HG02588 (cell line): ENCODE data around the gene SLC8B1.

Experiments used
- ATAC-seq: cut with Tn5 transposase; IDR thresholded peaks from one replicate; pipeline ENCODE4 v1.9.1; 2021; ENCODE audit warnings: mild to moderate bottlenecking, moderate library complexity; ENCODE audit not compliant: unreplicated experiment

SLC8B1 gene

DNA sequence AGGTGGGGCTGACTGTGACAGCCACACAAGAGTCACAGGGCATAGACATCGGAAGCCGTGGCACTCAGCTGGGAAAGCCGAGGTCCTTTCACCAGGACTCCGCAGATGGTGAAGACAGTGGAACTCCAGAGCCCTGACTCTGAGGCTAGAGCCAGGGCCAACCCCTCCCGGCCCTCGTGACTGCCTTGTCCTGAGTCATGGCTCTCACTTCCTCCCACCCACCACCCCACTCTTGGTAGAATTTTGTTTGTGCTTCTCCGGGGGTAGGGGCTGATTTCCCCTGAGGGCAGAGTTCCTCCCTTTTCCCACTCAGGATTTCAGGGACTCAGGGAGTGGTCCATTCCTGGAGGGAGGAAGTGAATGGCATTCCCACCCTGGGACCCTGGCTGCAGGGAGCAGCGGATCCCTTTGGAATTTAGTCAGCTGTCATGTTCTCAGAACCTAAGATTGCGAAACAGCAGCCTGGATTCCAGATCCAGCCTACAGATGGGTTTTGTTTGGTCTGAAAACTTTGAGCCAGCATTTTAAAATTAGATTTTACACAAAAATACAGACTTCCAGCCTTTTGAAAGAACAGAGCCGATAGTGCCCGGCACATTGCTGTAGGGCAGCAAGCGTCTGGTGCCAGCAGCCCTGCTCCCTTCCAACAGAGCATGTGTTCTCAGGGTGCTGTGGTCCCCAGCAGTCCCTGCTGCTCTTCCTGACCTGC, 62.9 kb downstream of the SLC8B1 start:
- ATAC-seq, result no peak

DNA sequence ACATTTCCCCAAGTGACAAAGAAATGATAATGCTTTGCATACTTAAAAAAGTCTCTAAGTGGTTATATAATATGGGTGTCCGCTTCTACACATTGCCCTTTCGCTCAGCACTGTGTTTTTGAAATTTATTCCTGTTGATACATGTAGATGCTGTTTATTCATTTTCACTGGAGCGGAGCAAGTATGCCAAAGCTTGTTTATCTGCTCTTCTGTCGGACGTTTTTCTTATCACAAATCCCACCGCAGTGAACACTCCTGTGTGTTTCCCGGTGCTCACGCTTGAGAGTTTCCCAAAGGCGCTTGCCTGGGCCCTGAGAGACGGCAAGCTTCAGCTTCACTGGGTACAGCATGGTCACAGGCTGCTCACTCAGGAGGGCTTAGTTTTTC, 63.5 kb downstream of the SLC8B1 start:
- ATAC-seq, result no peak

DNA sequence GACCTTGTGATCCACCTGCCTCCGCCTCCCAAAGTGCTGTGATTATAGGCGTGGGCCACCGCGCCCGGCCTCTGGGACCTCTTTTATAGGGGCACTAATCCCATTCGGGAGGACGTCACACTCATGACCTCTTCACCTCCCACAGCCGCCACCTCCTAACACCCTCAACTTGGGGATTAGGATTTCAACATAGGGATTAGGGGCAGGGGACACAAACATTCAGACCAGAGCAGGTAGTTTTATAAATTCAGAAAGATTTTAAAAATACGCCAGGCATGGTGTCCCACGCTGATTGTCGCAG, 64.2 kb downstream of the SLC8B1 start:
- no peak for ATAC-seq

DNA sequence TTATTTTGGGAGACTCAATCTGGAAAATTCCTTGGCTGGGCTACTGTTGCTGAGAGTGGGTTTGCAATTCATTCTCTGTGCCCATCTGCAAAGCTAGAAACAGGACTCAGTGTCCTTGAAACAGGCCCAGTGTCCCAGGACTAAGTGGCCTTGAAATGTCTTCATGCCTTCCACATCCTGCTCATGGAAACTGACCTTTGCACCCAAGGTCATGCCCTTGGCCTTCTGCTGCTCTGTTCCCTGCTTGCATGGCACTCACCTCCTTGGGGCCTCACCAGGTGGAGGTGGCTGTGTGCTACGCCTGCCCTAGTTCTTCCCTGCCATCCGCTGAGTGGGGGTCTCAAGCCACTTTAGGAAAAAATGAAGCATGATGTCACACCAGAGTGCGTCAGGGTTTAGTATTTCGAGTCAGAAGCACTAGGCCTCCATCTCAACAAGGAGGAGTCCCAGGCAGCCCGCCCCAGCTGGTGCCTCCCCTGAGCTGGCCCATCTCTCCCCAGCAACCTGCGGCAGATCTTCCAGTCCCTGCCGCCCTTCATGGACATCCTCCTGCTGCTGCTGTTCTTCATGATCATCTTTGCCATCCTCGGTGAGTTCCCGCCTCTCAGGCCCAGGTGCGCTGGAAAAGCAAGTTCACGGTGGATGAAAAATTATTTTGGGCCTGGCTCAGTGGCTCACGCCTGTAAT, 65.5 kb downstream of the SLC8B1 start:
- ATAC-seq, result no peak

DNA sequence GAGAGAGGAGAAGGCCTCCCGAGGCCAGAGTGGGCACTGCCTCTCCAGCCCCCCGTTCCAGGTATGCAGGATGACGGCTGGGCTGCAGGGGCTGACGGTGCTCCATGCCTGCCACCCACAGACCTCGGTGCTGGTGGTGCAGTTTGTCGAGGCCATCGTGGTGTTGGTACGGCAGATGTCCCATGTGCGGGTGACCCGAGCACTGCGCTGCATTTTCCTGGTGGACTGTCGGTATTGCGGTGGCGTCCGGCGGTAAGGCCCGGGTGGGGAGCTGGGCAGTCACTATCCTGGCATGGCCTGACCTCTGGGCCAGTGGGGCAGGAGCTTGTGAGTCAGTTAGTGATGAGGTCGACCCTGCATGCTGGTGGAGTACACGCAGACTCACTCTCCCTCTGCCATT, 66.3 kb downstream of the SLC8B1 start:
- ATAC-seq, result no peak

DNA sequence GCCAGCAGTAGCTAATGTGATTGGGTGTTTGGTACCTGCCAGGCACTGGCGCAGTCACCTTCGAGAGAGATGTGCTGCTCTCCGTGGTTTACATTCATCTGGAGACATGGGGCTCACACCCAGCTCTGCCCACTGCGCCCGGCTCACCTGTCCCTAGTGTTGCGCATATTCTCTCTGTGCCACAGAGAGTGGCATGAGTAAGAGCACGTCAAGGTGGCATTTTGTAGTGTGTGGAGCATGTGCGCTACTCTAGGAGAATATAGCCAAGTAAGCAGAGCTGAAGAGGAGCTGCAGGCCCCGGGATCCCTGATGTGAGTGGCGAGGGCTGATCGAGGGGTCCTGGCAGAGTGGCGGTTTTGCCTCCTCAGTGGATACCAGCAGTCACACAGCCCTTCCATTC, 66.8 kb downstream of the SLC8B1 start:
- ATAC-seq, result no peak

DNA sequence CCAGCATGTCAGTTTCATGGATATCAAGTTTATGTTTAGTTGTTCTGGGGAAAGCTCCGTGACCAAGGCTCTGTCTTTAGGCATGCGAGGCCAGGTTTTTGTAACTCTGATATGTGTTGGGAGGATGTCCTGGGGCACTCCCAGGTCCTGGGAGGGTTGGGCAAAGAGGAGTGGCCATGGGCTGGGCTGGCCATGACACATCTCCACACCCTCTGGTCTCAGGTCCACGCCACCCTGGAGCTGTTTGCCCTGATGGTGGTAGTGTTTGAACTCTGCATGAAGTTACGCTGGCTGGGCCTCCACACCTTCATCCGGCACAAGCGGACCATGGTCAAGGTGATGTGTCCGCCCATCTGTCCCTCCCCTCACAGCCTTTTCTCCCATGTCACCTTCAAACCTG, 67.3 kb downstream of the SLC8B1 start:
- no peak for ATAC-seq

DNA sequence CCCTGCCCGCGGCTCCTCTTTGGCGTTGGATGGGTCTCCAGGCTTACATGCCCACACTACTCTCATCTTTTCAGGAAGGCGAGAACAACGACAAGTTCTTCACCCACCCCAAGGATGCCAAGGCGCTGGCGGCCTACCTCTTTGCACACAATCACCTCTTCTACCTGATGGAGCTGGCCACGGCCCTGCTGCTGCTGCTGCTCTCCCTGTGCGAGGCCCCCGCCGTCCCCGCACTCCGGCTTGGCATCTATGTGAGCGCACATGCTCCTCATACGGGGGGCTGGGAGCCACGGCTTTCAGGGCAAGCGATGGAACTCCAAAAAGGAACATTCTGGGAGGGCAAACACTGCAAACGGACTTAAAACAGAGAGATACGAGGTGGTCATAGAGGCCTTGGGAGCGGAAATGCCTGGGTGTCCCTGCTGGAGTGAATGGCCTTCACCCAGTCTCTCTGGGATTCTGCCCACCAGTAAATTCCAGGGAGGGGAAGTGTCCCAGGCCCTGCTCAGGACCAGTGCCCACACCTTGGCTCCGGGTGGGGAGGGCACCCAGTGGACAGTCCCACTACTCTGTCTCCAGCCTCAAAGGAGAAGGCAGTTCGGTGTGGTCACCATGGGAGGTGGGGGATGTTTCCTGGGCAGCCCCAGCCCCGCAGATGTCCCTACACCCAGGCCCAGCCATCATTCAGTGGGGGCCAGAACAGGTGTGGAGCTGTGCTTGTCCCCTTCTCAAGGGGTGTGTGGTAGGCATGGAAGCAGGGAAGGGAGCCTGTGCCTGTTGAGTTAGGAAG, 68.6 kb downstream of the SLC8B1 start:
- ATAC-seq, result no peak

DNA sequence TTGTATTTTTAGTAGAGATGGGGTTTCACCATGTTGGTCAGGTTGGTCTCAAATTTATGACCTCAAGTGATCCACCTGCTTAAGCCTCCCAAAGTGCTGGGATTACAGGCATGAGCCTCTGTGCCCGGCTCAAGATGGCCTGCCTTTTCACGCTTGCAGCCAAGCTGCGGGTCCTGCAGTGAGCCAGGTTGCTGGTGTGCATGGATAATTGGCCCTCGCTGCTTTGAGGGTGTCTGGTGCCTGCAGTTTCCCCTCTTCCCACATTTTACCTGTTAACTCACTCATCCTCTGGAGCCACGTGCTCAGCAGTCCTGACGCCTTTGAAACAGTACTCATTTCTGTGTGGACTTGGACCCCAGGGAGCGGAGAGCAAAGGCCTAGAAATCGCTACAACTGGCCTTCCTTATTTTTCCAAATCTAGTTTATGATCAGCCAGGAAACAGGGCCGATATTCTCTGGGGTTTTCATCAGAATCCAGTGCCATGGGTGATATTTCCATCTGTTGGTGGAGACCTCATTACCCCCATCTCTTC, 71.4 kb downstream of the SLC8B1 start:
- no peak for ATAC-seq

DNA sequence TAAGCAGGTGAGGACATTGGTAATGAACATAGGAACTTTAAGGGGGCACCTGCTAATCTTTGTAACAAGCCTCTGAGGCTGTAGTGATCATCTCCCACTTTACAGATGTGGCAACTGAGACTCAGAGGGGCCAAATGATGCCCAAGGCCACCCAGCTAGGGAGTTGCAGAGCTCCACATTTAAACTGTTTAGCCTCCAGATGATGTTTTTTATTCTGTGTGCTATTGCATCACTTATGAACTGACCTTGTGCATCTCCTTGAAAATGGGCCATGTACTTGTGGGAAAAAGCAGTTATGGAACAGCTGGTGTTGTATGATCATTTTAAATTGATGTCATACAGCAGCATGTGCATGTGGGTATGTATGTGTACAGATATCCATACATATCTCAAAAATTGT, 72.2 kb downstream of the SLC8B1 start:
- no peak for ATAC-seq

DNA sequence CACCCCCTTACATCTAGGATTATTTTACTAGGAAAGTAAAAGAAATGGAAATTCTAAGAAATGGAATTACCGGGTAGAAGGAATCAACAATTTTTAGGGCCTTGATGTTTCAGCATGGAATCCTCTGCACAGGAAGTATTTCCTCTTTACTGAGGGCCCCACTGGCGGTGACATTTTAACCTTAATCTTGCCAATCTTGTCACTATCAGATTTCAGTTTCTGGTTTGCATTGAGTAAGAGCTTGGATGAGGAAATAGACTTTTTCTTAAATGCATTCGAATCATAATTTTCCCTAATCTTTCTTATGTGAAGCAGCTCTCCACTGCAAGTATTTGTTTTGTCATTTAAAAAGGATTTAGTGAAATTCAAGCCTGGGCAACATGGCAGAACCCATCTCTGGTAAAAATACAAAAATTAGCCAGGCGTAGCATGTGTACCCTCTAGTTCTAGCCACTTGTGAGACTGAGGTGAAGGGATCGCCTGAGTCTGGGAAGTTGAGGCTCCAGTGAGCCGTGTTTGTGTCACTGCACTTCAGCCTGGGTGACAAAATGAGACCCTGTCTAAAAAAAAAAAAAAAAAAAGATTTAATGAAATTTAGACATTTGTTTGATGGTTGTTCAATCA, 73.0 kb downstream of the SLC8B1 start:
- no peak for ATAC-seq

DNA sequence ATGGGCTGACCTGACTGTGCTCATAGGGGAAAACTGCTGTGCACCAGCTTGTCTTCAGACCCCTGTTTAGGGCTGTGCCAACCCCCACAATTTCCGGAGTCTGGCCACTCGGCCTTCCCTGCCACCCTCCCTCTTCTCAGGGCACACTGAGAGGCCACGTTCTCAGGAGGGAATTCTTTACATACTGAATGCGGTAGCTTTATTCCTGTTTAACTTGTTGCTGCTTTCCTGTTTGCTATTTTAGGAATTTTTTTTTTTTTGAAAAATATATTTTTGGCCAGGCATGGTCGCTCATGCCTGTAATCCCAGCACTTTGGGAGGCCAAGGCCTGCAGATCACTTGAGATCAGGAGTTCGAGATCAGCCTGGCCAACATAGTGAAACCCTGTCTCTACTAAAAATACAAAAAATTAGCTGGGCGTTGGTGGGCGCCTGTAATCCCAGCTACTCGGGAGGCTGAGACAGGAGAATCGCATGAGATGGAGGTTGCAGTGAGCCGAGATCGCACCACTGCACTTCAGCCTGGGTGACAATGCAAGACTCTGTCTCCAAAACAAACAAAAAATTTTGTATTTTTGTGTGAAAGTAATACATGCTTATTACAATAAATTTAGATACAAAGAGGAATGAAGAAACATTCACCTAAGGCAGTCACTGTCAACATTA, 74.1 kb downstream of the SLC8B1 start:
- no peak for ATAC-seq

DNA sequence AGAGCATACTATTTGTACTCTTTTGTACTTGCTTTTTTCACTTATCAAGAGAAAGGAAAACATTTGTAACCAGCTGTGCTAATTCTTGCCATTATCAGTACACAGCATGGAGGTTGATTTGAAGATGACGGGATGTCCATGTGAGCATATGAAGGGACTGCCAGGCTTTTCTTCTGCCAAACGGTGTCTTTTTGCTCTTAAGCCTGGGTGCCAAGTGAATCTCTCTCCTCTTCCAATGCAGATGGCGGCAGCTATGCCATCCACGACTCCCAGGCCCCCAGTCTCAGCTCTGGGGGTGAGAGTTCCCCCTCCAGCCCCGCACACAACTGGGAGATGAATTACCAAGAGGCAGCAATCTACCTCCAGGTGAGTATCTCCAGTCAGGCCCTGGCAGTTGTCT, 74.8 kb downstream of the SLC8B1 start:
- ATAC-seq, result no peak

DNA sequence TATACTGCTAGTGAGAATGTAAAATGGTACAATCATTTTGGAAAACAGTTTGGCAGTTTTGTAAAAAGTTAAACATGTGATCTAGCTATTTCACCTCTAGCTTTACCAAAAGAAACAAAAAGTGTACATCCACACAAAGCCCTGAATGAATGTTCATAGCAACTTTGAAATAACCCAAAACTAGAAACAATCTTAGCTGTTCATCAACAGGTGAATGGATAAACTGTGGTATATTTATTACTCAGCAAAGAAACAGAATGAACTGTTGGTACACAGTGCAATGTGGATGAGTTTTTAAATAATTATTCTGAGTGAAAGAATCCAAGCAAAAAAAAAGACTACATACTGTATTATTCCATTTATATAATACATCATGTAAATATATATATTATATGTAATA, 77.3 kb downstream of the SLC8B1 start:
- ATAC-seq, result no peak

DNA sequence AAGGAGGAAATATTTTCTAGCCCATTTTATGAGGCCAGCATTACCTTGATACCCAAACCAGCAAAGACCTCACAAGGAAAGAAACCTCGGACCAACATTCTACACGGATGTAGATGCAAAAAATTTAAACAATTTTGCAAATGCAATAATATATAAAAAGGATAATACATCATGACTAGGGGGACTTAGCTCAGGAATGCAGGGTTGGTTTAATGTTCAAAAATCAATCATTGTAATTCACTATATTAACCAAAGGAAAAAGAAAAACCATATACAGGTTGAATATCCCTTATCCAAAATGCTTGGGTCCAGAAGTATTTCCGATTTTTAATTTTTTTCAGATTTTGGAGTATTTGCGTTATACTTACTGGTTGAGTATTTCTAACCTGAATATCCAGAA, 80.6 kb downstream of the SLC8B1 start:
- no peak for ATAC-seq

DNA sequence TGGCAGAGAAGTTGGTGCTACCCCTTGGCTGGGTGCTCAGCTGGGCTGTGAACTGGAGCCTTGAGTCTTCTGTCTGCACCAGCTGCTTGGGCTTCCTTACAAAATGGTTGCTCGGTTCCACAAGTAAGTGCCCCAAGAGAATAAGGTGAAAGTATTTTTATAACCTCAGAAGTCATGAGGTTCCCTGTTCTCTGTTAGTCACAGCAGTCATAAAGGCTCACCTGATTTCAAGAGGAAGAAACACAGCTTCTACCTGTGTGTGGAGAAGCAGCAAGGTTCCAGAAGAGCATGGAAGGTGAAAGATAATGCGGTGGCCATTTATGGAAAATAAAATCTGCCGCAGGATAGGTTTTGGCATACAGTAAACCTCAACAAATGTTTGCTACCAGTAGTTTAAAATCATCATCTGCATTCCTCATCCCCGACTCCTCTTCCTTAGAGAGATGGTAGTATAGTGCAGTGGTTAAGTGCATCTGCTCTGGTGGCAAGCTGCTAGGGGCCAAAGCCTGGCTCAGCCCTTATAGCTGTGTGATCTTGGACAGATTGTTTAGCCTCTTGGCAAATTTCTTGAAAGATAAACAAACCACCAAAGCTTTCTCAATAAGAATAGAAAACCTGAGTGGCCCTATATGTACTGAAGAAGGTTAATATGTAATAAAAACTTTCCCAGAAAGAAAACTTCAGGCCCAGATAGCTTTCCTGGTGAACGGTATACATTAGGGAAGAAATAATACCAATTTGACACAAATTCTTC, 81.2 kb downstream of the SLC8B1 start:
- no peak for ATAC-seq

DNA sequence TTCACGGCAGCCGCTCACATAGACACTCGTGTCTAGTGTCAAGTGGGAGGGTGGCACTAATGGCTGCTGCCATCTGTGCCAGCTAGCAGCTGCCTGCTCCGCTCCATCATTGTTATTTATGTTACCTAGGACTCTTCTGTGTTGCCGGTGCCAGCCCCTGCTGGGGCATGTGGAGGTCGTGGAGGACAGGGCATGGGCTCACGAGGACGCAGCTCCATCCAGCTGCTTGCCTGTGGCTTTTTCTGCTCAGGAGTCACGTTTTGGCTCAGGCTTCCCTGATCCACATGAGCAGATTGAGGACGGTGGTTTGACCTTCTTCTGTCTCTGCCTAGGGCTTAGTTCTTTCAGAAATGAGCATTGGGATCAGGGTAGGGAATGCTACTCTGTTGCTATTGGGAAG, 82.4 kb downstream of the SLC8B1 start:
- ATAC-seq, result no peak

DNA sequence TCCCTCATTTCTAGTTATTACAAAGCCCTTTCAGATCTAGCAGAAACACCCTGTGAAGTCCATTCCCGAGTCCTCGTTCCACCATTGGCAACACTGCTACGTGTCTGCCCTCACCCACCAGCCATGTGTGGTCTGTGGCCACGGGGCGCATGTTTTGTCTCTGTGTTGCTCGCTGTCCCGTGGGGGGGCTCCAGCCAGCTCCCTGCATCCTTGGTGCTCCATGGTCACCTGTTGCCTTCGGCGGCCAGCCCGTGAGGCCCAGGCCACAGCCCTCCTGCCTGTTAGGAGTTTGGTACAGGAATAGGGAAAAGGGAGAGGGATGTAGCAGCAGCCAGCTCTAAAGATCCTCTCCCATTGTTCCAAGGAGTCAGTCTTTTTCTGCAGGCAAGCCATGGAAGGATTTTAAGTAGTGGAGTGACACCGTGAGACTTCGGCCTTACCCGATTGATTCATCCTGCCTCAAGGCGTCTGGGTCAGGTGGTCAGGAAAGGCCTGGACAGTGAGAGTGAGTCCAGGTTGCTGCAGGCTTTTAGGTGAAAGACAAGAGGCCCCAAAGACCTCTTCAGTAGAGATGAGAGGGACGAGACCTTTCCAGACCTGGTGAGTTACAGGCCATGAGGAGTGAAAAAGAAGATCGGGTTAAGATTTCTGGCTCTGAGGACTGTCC, 83.4 kb downstream of the SLC8B1 start:
- no peak for ATAC-seq

DNA sequence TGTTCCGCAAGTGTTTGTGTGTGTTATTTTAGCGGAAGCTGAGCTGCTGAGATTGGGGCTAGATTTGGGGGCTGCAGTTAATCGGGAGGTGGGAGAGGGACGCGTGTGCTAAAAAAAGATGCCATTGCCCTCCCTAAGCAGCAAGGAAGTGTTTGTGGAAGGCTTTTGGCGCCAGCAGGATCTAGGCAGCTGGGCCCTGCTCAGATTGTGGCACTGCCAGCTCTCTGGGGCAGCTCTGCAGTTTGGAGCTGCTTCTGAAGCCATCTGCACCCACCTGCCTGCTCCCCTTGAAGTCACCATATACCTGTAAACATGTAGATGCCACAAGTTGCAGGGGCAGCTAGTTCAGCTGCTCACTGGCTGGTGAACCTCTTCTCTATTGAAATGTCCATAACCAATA, 84.9 kb downstream of the SLC8B1 start:
- ATAC-seq, result no peak

DNA sequence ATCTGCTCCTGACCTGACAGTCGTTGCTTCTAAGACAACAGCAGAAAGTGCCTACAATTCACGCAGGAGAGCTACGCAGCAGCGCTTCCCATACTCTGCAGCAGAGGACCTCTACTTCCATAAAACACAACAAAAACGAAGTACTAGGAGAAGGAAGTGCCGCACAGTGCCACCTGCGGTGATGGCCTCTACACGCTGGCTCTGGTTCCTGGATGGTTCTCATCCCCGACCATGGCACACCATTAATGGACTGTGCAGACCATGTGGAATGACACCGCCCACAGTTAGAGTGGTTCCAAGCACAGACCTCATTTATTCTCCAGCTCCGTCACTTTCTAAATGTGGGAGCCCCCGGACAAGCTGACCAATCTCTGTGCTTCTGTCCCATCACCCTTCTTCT, 85.4 kb downstream of the SLC8B1 start:
- ATAC-seq, result no peak
